K562 (cell line): ENCODE measurements around the gene B3GAT1. TPM values are rescaled to one million over a fixed set of nuclear protein-coding genes. Genes with fewer than 3 reads are reported as not detected.

Experiments
- ATAC-seq: fragments of 200-7000 bp; cut with Tn5 transposase; 3 replicates; pipeline ENCODE4 v1.9.1; 2020; ENCODE audit warnings: moderate library complexity
- BruUV-seq: library from RNA; stranded (reverse); fragments of 400-500 nt; replicated peaks from 2 replicates; lab custom pipeline; 2021; lab: Mats Ljungman, UMichigan
- CTCF ChIA-PET: fragments of 300-600 bp; formaldehyde crosslinking; extraction: SDS; loops from one replicate; lab custom pipeline; 2021; ENCODE audit warnings: low intra/inter-chr PET ratio; lab: Yijun Ruan, JAX
- POLR2A ChIA-PET: fragments of 300-600, 350-650 bp; sonication (Branson Sonifier 250); formaldehyde crosslinking; extraction: SDS; loops from one replicate; lab custom pipeline; 2021; ENCODE audit warnings: antibody characterized with exemption, inconsistent platforms; lab: Yijun Ruan, JAX
- DNase-seq, 4 experiments: peaks; one replicate each; pipeline versions ENCODE4 v3.0.0 to v3.0.0-alpha.2; 2011 to 2018; ENCODE audit warnings: low spot score in 3 of 4, mixed read lengths in 3 of 4; ENCODE audit errors: extremely low read depth in 1 of 4
- FAIRE-seq: peaks from 2 replicates; lab custom pipeline; 2011; peaks lifted over from hg19 to GRCh38; lab: Jason Lieb, UNC
- H2AFZ ChIP-seq: 2 replicates; pipeline ENCODE4 v1.6.0; 2011; ENCODE audit warnings: low read depth, low read length, control low read depth, inconsistent platforms
- H3K27ac ChIP-seq: fragments of 200-600 bp; 3 replicates; pipeline ENCODE4 v1.8.0; 2011; ENCODE audit warnings: low read depth, mild to moderate bottlenecking, control low read depth, inconsistent platforms, low read length, moderate library complexity, mixed read lengths; ENCODE audit errors: extremely low read depth
- H3K27me3 ChIP-seq, 2 experiments: fragments of 300-600 bp in 1 of 2; 2 replicates in 1 of 2; 3 replicates in 1 of 2; pipeline versions ENCODE4 v1.6.0 to v1.8.0; 2011; ENCODE audit warnings: inconsistent platforms in 2 of 2, low read length in 2 of 2, mild to moderate bottlenecking in 1 of 2, mixed read lengths in 1 of 2, moderate library complexity in 1 of 2; ENCODE audit not compliant: control insufficient read depth in 2 of 2, insufficient read depth in 2 of 2
- H3K36me3 ChIP-seq: fragments of 300-600 bp; 3 replicates; pipeline ENCODE4 v1.8.0; 2011; ENCODE audit warnings: mild to moderate bottlenecking, low read length, inconsistent platforms; ENCODE audit not compliant: control insufficient read depth, insufficient read depth
- H3K4me1 ChIP-seq, 2 experiments: fragments of 200-600 bp in 1 of 2; replicated peaks in 1 of 2; 2 replicates in 1 of 2; 3 replicates in 1 of 2; pipeline versions ENCODE4 v1.5.1 to v1.8.0; 2011; ENCODE audit warnings: inconsistent platforms in 2 of 2, low read length in 2 of 2, mild to moderate bottlenecking in 1 of 2, mixed read lengths in 1 of 2, moderate library complexity in 1 of 2; ENCODE audit not compliant: control insufficient read depth in 2 of 2, insufficient read depth in 2 of 2
- H3K4me2 ChIP-seq: 2 replicates; pipeline ENCODE4 v1.6.1; 2011; ENCODE audit warnings: low read length, control low read depth, inconsistent platforms, mixed read lengths; ENCODE audit not compliant: insufficient read depth
- H3K4me3 ChIP-seq: fragments of 200-600 bp; sonication (generic), shearing (Covaris generic); 2 replicates; pipeline ENCODE4 v1.5.1; 2016; ENCODE audit warnings: control low read depth, inconsistent platforms
- H3K79me2 ChIP-seq: fragments of 200-600 bp; 3 replicates; pipeline ENCODE4 v1.8.0; 2011; ENCODE audit warnings: low read length, inconsistent platforms; ENCODE audit not compliant: control insufficient read depth, insufficient read depth
- H3K9ac ChIP-seq, 2 experiments: 2 replicates each; pipeline versions ENCODE4 v1.6.0 to v1.6.1; 2011; ENCODE audit warnings: low read depth in 2 of 2, low read length in 2 of 2, control low read depth in 1 of 2, inconsistent platforms in 1 of 2, mild to moderate bottlenecking in 1 of 2, mixed read lengths in 1 of 2; ENCODE audit not compliant: insufficient read depth in 1 of 2
- H3K9me1 ChIP-seq: one replicate; pipeline ENCODE4 v1.6.0; 2011; ENCODE audit warnings: inconsistent platforms, mild to moderate bottlenecking, low read length, moderate library complexity; ENCODE audit not compliant: control insufficient read depth, insufficient read depth
- H3K9me3 ChIP-seq: replicated peaks from 2 replicates; pipeline ENCODE4 v1.5.1; 2011; ENCODE audit warnings: low read depth, low read length, inconsistent platforms; ENCODE audit not compliant: control insufficient read depth, insufficient read depth
- H4K20me1 ChIP-seq: replicated peaks from 2 replicates; pipeline ENCODE4 v1.6.1; 2011; ENCODE audit warnings: low read length, inconsistent platforms, mixed read lengths; ENCODE audit not compliant: control insufficient read depth, insufficient read depth
- ARID2 ChIP-seq: fragments of 450-650 bp; IDR thresholded peaks from 2 replicates; pipeline ENCODE4 v1.6.1; 2017; ENCODE audit warnings: antibody characterized with exemption, mild to moderate bottlenecking
- FOXA1 ChIP-seq: fragments of 450-650 bp; IDR thresholded peaks from 2 replicates; pipeline ENCODE4 v1.6.1; 2016; ENCODE audit warnings: mild to moderate bottlenecking, borderline replicate concordance
- KDM4B ChIP-seq, 2 experiments: fragments of 450-650 bp in 1 of 2; sonication (generic) in 1 of 2; IDR thresholded peaks; 2 replicates each; pipeline ENCODE4 v1.6.1; 2016 to 2017; ENCODE audit warnings: borderline replicate concordance in 2 of 2, antibody characterized with exemption in 1 of 2, low read depth in 1 of 2, mild to moderate bottlenecking in 1 of 2
- NRF1 ChIP-seq, 2 experiments: fragments of 450-650 bp; IDR thresholded peaks in 1 of 2; conservative IDR thresholded peaks in 1 of 2; 2 replicates each; pipeline ENCODE4 v1.6.1; 2014; ENCODE audit warnings: mild to moderate bottlenecking in 2 of 2
- RFX1 ChIP-seq: fragments of 450-650 bp; IDR thresholded peaks from 2 replicates; pipeline ENCODE4 v1.6.1; 2016; ENCODE audit warnings: mild to moderate bottlenecking, moderate library complexity
- ZNF133 ChIP-seq: fragments of 250-450 bp; sonication (Bioruptor Pico); IDR thresholded peaks from 2 replicates; pipeline ENCODE4 v1.4.0; 2020; ENCODE audit warnings: mild to moderate bottlenecking
- ZNF696 ChIP-seq: fragments of 250-450 bp; sonication (Bioruptor Pico); conservative IDR thresholded peaks from 2 replicates; pipeline ENCODE4 v1.4.0; 2020; ENCODE audit warnings: mild to moderate bottlenecking, moderate library complexity
- WGBS: fragments of 100-300 bp; shearing (Covaris generic); methylation state at CpG from one replicate; pipeline ENCODE4 v1.1.6; 2016; ENCODE audit warnings: low coverage, mixed read lengths; ENCODE audit not compliant: insufficient coverage; ENCODE audit errors: missing lambda C conversion rate; 5-methylcytosine and 5-hydroxymethylcytosine counted together
- in situ Hi-C: fragments of 300-500 bp; cut with MboI; formaldehyde crosslinking; loops from 4 replicates; pipeline ENCODE4 v1.15.0; 2018; ENCODE audit warnings: inconsistent platforms, mixed read lengths
- intact Hi-C: fragments of 100-400 bp; cut with micrococcal nuclease; formaldehyde crosslinking; loops from 2 replicates; pipeline ENCODE4 v1.14.2; 2022
- polyA plus RNA-seq, 8 experiments: library from polyadenylated mRNA; depleted of rRNA in 4 of 8; stranded (reverse) in 5 of 8; unstranded in 3 of 8; fragments of >200 nt; fragmentation: Nextera tagmentation in 2 of 8; fragmentation: Illumina TruSeq in 1 of 8; extraction: Ambion mirVana in 2 of 8; extraction: Trizol in 1 of 8; gene quantifications; 2 replicates each; pipeline versions ENCODE4 v1.2.1 to v1.2.3, GENCODE V29; 2011 to 2014; ENCODE audit warnings: inconsistent platforms in 1 of 8, missing spikeins in 1 of 8
- total RNA-seq, 7 experiments: library from RNA; depleted of rRNA in 6 of 7; stranded (reverse); fragments of >200 nt in 6 of 7; fragmentation: Illumina TruSeq in 2 of 7; extraction: Trizol in 2 of 7; gene quantifications; 2 replicates each; pipeline versions ENCODE4 v1.2.1 to v1.2.3, GENCODE V29; 2011 to 2021; ENCODE audit warnings: low replicate concordance in 1 of 7
- TF ChIP-seq, protein P1 (sequence below): sonication (generic); formaldehyde crosslinking; IDR thresholded peaks from 2 replicates; pipeline ENCODE4 v1.8.1; 2023; ENCODE audit warnings: missing genetic modification reagents, mild to moderate bottlenecking, borderline replicate concordance

Gene B3GAT1
- total and polyA plus RNA-seq, 9 of the 15 experiments (the other 6 are each of a cell fraction or from before 2014, with no cell fraction given): 0.01 to 0.53 (median 0.14) TPM; not detected in 1

DNA sequence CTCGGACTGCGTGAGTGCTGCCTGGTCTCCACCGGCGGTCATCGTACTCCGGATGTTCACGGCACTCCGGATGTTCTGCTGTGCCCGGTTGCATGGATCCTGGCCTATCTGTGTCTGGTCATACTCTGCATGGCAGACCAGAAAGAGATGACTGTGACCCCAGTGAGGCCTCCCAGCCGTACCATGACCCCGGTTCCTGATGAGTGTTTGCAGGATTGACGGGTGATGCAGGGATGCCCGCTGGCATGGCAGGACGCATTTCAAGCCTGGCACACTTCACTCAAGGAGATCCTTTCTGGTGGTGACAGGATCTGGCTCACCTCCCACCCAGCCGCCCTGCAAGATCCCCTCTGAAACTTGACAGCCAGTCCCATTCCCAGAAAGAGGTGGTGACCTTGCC lies 74.0 kb downstream of the B3GAT1 start:
- in situ Hi-C loops (no loop called here), intact Hi-C loops (no loop called here)
- WGBS: 90% methylated on average over 12 of the region's 15 CpGs
- Histone ChIP-seq H4K20me1 (no peaks in the 10 kb centered on the region), H3K4me1 (peaks cover 0 to 2% of the 10 kb centered on the region in 2 experiments; a peak in 1 of 5 replicates), H3K9ac (no peak overlapping the region), H3K4me3 (no peak overlapping the region), H3K4me2 (no peak overlapping the region)
- ChIA-PET POLR2A (no interaction called here), CTCF (no interaction called here)
- no peak for FAIRE-seq
- BruUV-seq: no TSS peak
- TF ChIP-seq KDM4B (IDR thresholded peaks at IDR 0.05; ENCODE audit: borderline replicate concordance in 2 of 2, low read depth in 1 of 2): no peak
- no peak for TF ChIP-seq FOXA1
- TF ChIP-seq RFX1: no peak
- TF ChIP-seq ZNF133 (CRISPR knock-in tag): no peak
- no peak for TF ChIP-seq ZNF696
- TF ChIP-seq NRF1 (conservative IDR thresholded peaks at IDR 0.05 in 1 of 2, IDR thresholded peaks at IDR 0.05 in 1 of 2): no peak
- TF ChIP-seq, protein P1, sequence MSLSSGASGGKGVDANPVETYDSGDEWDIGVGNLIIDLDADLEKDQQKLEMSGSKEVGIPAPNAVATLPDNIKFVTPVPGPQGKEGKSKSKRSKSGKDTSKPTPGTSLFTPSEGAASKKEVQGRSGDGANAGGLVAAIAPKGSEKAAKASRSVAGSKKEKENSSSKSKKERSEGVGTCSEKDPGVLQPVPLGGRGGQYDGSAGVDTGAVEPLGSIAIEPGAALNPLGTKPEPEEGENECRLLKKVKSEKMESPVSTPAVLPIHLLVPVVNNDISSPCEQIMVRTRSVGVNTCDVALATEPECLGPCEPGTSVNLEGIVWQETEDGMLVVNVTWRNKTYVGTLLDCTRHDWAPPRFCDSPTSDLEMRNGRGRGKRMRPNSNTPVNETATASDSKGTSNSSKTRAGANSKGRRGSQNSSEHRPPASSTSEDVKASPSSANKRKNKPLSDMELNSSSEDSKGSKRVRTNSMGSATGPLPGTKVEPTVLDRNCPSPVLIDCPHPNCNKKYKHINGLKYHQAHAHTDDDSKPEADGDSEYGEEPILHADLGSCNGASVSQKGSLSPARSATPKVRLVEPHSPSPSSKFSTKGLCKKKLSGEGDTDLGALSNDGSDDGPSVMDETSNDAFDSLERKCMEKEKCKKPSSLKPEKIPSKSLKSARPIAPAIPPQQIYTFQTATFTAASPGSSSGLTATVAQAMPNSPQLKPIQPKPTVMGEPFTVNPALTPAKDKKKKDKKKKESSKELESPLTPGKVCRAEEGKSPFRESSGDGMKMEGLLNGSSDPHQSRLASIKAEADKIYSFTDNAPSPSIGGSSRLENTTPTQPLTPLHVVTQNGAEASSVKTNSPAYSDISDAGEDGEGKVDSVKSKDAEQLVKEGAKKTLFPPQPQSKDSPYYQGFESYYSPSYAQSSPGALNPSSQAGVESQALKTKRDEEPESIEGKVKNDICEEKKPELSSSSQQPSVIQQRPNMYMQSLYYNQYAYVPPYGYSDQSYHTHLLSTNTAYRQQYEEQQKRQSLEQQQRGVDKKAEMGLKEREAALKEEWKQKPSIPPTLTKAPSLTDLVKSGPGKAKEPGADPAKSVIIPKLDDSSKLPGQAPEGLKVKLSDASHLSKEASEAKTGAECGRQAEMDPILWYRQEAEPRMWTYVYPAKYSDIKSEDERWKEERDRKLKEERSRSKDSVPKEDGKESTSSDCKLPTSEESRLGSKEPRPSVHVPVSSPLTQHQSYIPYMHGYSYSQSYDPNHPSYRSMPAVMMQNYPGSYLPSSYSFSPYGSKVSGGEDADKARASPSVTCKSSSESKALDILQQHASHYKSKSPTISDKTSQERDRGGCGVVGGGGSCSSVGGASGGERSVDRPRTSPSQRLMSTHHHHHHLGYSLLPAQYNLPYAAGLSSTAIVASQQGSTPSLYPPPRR (CRISPR knock-in tag): no peak
- no peak for TF ChIP-seq ARID2
- TF ChIP-seq, all 486 proteins: peak for 0
- H3K9me3 ChIP-seq: no peaks in the 10 kb centered on the region
- no peaks in the 10 kb centered on the region for H3K79me2 ChIP-seq
- H3K27me3 ChIP-seq: no peaks in the 10 kb centered on the region; a peak in 1 of 5 replicates
- DNase-seq (no peak), ATAC-seq (no peak)
- H3K27ac ChIP-seq: no peak overlapping the region
- no peaks in the 10 kb centered on the region for H3K36me3 ChIP-seq
- no peak overlapping the region for H2AFZ ChIP-seq
- H3K9me1 ChIP-seq: no peaks in the 10 kb centered on the region
